ENCODE measurements around the gene ZNF32. TPM values are rescaled to one million over a fixed set of nuclear protein-coding genes. Genes with fewer than 3 reads are reported as not detected.

ZNF32 gene
- total RNA-seq, 2 experiments from 2014 or later, result 16.5 to 18.0 TPM

DNA sequence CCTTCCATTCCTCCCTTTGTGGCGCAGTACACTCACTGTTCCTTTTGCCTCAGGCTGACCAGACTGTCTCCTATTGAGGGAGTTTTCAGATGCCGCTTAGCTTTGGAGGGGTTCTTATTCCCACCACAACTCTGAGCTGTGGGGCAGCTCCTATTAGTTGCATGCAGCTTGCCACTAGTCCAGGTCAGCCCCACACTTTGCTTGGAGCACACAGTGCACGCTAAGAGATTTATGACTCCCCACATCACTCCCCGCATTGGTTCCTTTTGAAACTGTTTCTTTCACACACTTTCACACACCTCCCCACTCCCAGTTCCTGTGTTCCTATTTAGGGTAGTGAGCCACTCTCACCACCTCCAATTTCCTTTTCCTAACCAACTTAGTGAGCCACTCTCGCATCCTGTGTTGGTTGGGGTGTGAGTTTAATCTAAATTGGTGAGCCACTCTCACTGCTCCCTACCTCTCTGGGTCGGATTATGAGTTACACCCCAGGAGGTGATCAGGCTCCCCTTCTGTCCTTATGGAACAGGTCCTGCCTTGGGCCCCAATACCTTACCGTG lies 52.9 kb downstream of the ZNF32 start:
- Mint-ChIP-seq H3K36me3 (ENCODE audit: low read depth) (peaks cover 11% of the 10 kb centered on the region), H3K4me1 (ENCODE audit: low read depth) (peaks cover 35% of the 10 kb centered on the region), H3K27me3 (ENCODE audit: low read depth) (peaks cover 3% of the 10 kb centered on the region), H3K27ac (peak overlapping the region; percentile 85), H3K9me3 (ENCODE audit: insufficient read depth) (peaks cover 19% of the 10 kb centered on the region), H3K4me3 (peak overlapping the region; percentile 64)
- ChIA-PET CTCF (interaction anchor here (1.2 to 1.6 kb wide), 2 partner anchors 37 to 716 kb away, joined by 3 read pairs; no protein-coding TSS in a partner anchor), POLR2A (interaction anchor here (0.6 to 1.5 kb wide), 2 partner anchors 186 kb away, joined by 3 read pairs; partner anchors contain the start of gene HNRNPF)
- DNase-seq (peak; percentile 53), ATAC-seq (peak; percentile 64)

DNA sequence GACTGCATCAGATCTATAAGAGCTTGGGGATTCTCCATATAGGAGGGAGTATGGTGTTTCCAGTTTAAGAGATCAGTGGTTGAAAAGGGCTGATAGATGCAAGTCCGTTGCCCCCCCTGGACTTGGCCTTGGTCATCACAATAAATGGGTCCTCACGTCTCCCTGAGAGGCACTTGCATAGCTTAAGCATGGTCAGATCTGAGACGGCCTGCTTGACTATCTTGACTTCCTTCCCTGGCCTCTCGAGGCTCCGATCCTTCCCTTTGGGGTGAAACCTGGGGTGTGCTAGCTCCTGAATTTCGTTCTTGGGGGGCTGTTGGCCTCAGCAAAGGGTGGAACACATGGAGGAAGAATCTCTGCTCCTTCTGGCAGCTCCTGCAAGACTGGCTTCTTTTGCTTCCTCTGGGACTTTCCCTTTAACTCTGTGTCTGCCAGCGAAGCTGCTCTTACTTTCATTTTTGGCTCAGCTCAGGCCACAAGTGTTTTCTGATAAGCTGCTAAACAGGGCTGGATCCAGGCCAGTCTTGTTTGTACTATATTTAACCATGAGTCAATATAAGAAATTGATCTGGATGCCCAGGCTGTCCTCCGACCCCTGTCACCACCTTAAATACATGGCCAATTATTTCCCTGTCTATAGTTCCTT lies 53.6 kb downstream of the ZNF32 start:
- CTCF ChIA-PET, result interaction anchor here (1.0 to 1.6 kb wide), 3 partner anchors 38 to 716 kb away, joined by 3 read pairs; partner anchors contain the start of gene ZNF32
- Mint-ChIP-seq H3K4me1 (ENCODE audit: low read depth) (peaks cover 35% of the 10 kb centered on the region), H3K36me3 (ENCODE audit: low read depth) (peaks cover 11% of the 10 kb centered on the region), H3K4me3 (peak overlapping the region; percentile 64), H3K27me3 (ENCODE audit: low read depth) (peaks cover 3% of the 10 kb centered on the region), H3K27ac (peak overlapping the region; percentile 85), H3K9me3 (ENCODE audit: insufficient read depth) (peaks cover 15% of the 10 kb centered on the region)
- ATAC-seq (peak; percentile 89), DNase-seq (peak; percentile 64)
- POLR2A ChIA-PET, result interaction anchor here (1.0 to 1.5 kb wide), 3 partner anchors 10 to 185 kb away, joined by 3 to 7 read pairs (median 4); partner anchors contain the start of gene HNRNPF

Other genes starting within 250 kb of the ZNF32 start
- gene HNRNPF, start 239.7 kb downstream of the ZNF32 start, total RNA-seq, result 100 to 1,000 TPM; 512 to 515 TPM
- 1 to 10 TPM; 4.8 to 5.2 TPM for gene ZNF487, start 211.8 kb downstream of the ZNF32 start, total RNA-seq
- 1 to 10 TPM in 1 of 2 experiments, under 1 TPM in 1; 0.52 to 1.1 TPM for gene ZNF239, start 74.3 kb downstream of the ZNF32 start, total RNA-seq
- gene ZNF485, start 42.4 kb downstream of the ZNF32 start, total RNA-seq, result 1 to 10 TPM; 4.7 to 4.8 TPM

Data from activated CD8-positive, alpha-beta T cell treated with anti-CD3 and anti-CD28 coated beads, Interleukin-2, amount 10 ng/mL, durations not matched to agents 7 days and 5 days (primary cell).